Gastrocnemius medialis (tissue), 4 donors: Measurements from ENCODE around the gene FAM89A.

Experiments used
- POLR2A ChIP-seq, 2 donors: fragments of 450-650 bp; IDR thresholded peaks; one replicate each; pipeline ENCODE4 v1.6.1; 2017; ENCODE audit warnings: antibody characterized with exemption in 2 of 2, mild to moderate bottlenecking in 2 of 2, moderate library complexity in 2 of 2
- TF ChIP-seq, protein P1 (sequence below), 5 experiments: fragments of 450-650 bp in 3 of 5; fragments of 200-600 bp in 2 of 5; sonication (generic) in 2 of 5; IDR thresholded peaks in 4 of 5; conservative IDR thresholded peaks in 1 of 5; 1 replicate in 4 of 5; 2 replicates in 1 of 5; pipeline ENCODE4 v1.5.1; 2016 to 2019; ENCODE audit warnings: antibody characterized with exemption in 5 of 5, mild to moderate bottlenecking in 3 of 5, moderate library complexity in 3 of 5

DNA sequence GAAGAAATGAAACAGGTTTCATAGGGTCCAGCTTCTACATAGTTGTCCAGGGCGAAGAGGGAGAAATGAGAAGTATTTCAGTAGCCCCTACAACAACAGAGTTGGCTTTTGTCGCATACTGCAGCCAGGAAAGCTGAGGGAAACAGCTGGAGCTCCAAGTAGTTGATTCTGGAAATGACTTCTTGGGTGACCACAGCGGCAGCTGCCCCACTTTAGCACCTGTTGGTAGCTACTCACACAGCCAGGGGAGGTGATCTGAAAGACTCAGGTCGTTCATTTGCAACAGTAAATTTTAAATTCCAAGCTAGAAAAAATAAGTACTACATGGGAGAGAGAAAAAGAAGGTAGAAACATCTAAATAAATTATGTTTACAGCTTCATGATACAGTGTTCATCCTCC lies 63.7 kb downstream of the FAM89A start:
- TF ChIP-seq, protein P1, sequence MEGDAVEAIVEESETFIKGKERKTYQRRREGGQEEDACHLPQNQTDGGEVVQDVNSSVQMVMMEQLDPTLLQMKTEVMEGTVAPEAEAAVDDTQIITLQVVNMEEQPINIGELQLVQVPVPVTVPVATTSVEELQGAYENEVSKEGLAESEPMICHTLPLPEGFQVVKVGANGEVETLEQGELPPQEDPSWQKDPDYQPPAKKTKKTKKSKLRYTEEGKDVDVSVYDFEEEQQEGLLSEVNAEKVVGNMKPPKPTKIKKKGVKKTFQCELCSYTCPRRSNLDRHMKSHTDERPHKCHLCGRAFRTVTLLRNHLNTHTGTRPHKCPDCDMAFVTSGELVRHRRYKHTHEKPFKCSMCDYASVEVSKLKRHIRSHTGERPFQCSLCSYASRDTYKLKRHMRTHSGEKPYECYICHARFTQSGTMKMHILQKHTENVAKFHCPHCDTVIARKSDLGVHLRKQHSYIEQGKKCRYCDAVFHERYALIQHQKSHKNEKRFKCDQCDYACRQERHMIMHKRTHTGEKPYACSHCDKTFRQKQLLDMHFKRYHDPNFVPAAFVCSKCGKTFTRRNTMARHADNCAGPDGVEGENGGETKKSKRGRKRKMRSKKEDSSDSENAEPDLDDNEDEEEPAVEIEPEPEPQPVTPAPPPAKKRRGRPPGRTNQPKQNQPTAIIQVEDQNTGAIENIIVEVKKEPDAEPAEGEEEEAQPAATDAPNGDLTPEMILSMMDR (IDR thresholded peaks at IDR 0.05 in 4 of 5, conservative IDR thresholded peaks at IDR 0.05 in 1 of 5): no peak
- TF ChIP-seq POLR2A (IDR thresholded peaks at IDR 0.05): no peak
